ENCODE data around the gene TNS2. TPM values are rescaled to one million over a fixed set of nuclear protein-coding genes. Genes with fewer than 3 reads are reported as not detected.

The TNS2 gene
- total RNA-seq, 4 donors from 2014 or later, result 74.4 to 114 (median 91.9) TPM

GRCh38 chr12:53046655-53047220 lies 3.1 kb upstream of the TNS2 start:
- H3K4me1 ChIP-seq, result peaks cover 35 to 56% of the 10 kb centered on the region in 2 donors
- peak; percentile 82 to 86 for DNase-seq
- H3K27me3 ChIP-seq, result no peaks in the 10 kb centered on the region
- H3K36me3 ChIP-seq, result no peaks in the 10 kb centered on the region
- in situ Hi-C loops (cut with MboI; ENCODE audit: low sequenced_read_pairs in 4 of 4) (no loop called here), intact Hi-C loops (cut with DNase I; ENCODE audit: low total_unique reads) (loop anchor here (2.0 to 10.0 kb wide), 3 partner anchors 40 to 1004 kb away; partner anchors contain the start of gene EIF4B)
- TF ChIP-seq POLR2A (IDR thresholded peaks at IDR 0.05) (peak; percentile 67 to 73), CTCF (IDR thresholded peaks at IDR 0.05 in 4 of 5, conservative IDR thresholded peaks at IDR 0.05 in 1 of 5) (no peak)
- ATAC-seq, result peak; percentile 4 to 9
- peak overlapping the region; percentile 63 to 86 (median 74) for H3K4me3 ChIP-seq
- no peaks in the 10 kb centered on the region for H3K9me3 ChIP-seq
- H3K27ac ChIP-seq, result peak overlapping the region; percentile 96 to 100 (median 100)

DNA sequence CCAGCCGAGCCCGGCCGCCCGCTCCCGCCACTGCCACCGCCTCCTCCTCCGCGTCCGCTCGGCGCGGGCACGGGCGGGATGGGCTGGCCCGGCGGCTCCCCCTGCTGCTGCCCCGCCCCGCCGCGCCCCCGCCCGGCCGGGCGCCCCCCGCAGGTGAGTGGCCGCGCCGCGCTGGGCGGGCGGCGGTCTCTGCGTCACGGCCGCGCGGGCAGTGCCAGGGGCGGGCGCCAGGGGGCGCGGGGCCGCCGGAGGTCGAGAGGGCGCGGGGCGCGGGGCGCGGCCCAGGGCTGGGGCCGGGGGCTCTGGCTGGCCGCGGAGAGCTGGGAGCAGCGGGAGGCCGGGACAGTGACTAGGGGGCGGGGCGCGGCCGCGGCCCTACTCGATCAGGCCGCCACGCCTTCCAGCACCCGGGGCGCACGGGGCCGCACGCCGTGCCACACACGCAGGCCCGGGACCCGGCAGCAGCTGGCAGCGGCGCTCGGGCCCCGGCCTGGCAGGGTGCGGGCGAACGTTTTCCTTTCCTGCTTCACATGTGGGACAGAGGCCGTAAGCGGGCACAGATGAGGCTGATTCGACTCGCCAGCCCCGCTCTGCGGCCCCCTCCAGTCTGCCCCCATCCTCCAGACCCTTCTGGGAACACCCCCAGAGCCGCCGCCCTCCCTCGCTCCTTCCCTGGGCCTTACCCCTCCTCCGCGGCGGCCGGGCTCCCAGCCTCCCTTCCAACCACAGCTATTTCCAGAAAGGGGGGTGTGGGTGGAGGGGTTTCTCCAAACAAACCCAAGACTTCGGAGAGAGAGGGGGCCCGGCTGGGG lies 2.4 kb upstream of the TNS2 start:
- Histone ChIP-seq H3K27me3 (no peaks in the 10 kb centered on the region), H3K27ac (peak overlapping the region; percentile 100), H3K4me1 (peaks cover 42 to 63% of the 10 kb centered on the region in 2 donors), H3K9me3 (no peaks in the 10 kb centered on the region), H3K4me3 (peak overlapping the region; percentile 83 to 97 (median 95)), H3K36me3 (no peaks in the 10 kb centered on the region)
- peak; percentile 17 to 20 for ATAC-seq
- in situ Hi-C loops (cut with MboI; ENCODE audit: low sequenced_read_pairs in 4 of 4) (no loop called here), intact Hi-C loops (cut with DNase I; ENCODE audit: low total_unique reads) (loop anchor here (2.0 to 10.0 kb wide), 3 partner anchors 41 to 1005 kb away; partner anchors contain the start of gene EIF4B)
- peak; percentile 81 to 89 for TF ChIP-seq POLR2A (IDR thresholded peaks at IDR 0.05)
- peak in 4 of 5 experiments; percentile 35 to 77 (median 57) for TF ChIP-seq CTCF (IDR thresholded peaks at IDR 0.05 in 4 of 5, conservative IDR thresholded peaks at IDR 0.05 in 1 of 5)
- peak; percentile 72 to 82 for DNase-seq

DNA sequence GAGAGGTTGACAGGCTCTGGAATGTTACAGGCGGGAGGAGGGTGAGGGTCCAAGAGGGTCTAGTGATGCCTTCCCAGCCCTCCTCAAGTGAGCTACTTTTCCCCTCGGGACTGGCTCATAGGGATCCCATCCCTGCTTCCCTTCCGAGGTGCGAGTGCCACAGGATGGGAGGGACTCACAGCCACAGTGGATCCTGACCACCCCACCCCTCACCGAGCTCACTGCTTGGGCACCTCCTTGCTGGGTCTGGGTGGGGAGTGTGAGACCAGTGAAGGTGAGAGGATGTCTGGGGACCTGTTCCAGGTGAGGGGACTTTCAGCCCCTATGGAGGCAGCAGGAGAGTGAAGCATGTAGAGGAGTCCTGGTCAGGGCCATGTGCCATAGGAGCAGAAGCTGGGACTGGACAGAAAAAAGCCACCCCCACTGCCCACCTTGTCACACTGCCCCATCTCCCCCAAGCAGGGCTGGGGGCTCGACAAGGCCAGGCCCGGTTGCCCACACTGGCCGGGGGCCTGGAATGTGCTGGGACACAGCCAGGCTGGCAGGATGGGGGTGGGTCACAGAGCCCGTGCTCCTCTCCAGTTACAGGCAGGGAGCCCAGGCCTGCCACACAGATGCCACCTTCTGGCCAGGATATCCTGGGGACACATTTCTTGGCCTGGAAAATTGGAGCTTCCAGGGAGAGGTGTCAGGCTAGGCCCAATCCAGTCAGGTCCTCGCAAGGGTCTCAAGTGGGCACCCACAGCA lies 1.7 kb upstream of the TNS2 start:
- Histone ChIP-seq H3K36me3 (no peaks in the 10 kb centered on the region), H3K27me3 (no peaks in the 10 kb centered on the region), H3K4me1 (peaks cover 48 to 70% of the 10 kb centered on the region in 2 donors), H3K9me3 (no peaks in the 10 kb centered on the region), H3K27ac (peak overlapping the region; percentile 99 to 100 (median 100)), H3K4me3 (peak overlapping the region; percentile 83 to 97 (median 95))
- intact Hi-C loops (cut with DNase I; ENCODE audit: low total_unique reads), result loop anchor here (5.0 to 10.0 kb wide), 2 partner anchors 947 to 1006 kb away; no protein-coding TSS in a partner anchor
- TF ChIP-seq POLR2A (IDR thresholded peaks at IDR 0.05) (no peak), CTCF (IDR thresholded peaks at IDR 0.05 in 4 of 5, conservative IDR thresholded peaks at IDR 0.05 in 1 of 5) (peak in 2 of 5 experiments; percentile 22 to 27)
- in situ Hi-C loops (cut with MboI; ENCODE audit: low sequenced_read_pairs in 4 of 4), result no loop called here
- ATAC-seq, result peak; percentile 8 to 22
- DNase-seq, result peak; percentile 87 to 94

DNA sequence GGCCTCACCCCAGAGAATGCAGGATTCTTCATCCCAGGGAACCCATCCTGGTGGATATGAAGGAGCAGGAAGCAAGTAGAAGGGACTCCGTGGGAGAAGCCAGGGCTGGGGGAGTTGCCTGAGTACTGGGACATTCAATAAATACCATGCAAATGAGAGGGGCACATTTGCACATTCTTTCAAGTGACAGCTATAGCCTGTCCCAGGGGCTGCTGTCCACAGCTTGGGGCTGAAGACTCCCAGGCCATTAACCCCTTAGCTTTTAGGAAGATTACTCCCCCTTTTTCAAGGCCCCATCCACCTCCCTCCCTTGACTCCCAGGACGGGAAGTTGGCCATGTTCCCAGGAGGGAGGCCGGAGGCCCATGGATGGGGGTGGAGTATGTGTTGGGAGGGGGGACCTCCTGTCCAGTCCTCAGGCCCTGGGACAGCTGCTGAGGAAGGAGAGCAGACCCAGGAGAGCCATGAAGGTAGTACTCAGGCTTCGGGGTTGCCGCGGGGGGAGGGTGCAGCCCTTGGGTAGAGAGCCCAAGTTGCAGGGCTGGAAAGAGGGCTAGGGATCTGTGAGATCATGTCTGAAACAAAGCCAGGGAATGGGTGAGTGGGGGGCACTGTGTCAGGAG lies 974 bp upstream of the TNS2 start:
- no peak for ATAC-seq
- H3K36me3 ChIP-seq, result no peaks in the 10 kb centered on the region
- in situ Hi-C loops (cut with MboI; ENCODE audit: low sequenced_read_pairs in 4 of 4), result no loop called here
- DNase-seq, result peak in 1 of 2 donors; percentile 74
- H3K9me3 ChIP-seq, result no peaks in the 10 kb centered on the region
- TF ChIP-seq POLR2A (IDR thresholded peaks at IDR 0.05) (no peak), CTCF (IDR thresholded peaks at IDR 0.05 in 4 of 5, conservative IDR thresholded peaks at IDR 0.05 in 1 of 5) (no peak)
- H3K4me3 ChIP-seq, result peak overlapping the region; percentile 83 to 97 (median 95)
- peak overlapping the region; percentile 99 to 100 (median 100) for H3K27ac ChIP-seq
- no peaks in the 10 kb centered on the region for H3K27me3 ChIP-seq
- peaks cover 55 to 73% of the 10 kb centered on the region in 2 donors for H3K4me1 ChIP-seq
- intact Hi-C loops (cut with DNase I; ENCODE audit: low total_unique reads), result loop anchor here (5.0 to 10.0 kb wide), 2 partner anchors 946 to 1007 kb away; no protein-coding TSS in a partner anchor

Data from gastrocnemius medialis (tissue), 4 donors.